ENCODE results near the gene EIF5B.

- TF ChIP-seq, protein P1, sequence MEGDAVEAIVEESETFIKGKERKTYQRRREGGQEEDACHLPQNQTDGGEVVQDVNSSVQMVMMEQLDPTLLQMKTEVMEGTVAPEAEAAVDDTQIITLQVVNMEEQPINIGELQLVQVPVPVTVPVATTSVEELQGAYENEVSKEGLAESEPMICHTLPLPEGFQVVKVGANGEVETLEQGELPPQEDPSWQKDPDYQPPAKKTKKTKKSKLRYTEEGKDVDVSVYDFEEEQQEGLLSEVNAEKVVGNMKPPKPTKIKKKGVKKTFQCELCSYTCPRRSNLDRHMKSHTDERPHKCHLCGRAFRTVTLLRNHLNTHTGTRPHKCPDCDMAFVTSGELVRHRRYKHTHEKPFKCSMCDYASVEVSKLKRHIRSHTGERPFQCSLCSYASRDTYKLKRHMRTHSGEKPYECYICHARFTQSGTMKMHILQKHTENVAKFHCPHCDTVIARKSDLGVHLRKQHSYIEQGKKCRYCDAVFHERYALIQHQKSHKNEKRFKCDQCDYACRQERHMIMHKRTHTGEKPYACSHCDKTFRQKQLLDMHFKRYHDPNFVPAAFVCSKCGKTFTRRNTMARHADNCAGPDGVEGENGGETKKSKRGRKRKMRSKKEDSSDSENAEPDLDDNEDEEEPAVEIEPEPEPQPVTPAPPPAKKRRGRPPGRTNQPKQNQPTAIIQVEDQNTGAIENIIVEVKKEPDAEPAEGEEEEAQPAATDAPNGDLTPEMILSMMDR (conservative IDR thresholded peaks at IDR 0.05 in 1 of 2, IDR thresholded peaks at IDR 0.05 in 1 of 2; ENCODE audit: low read depth in 1 of 2, low read length in 2 of 2): no peak
- TF ChIP-seq EZH2 (IDR thresholded peaks at IDR 0.05; ENCODE audit: low read length, missing control alignments): no peak
Observed at GRCh38 chr2:99397266-99397920, 60.2 kb downstream of the EIF5B start.
